ENCODE data around the gene CARNS1. TPM values are rescaled to one million over a fixed set of nuclear protein-coding genes. Genes with fewer than 3 reads are reported as not detected.
"Not testable (repeated sequence)": the region's sequence is repeated elsewhere in the genome, so short reads cannot be mapped to it uniquely, and the experiment has no call there.

CARNS1 gene
- total RNA-seq, 4 donors from 2014 or later, result 0.27 to 4.4 (median 0.43) TPM

DNA sequence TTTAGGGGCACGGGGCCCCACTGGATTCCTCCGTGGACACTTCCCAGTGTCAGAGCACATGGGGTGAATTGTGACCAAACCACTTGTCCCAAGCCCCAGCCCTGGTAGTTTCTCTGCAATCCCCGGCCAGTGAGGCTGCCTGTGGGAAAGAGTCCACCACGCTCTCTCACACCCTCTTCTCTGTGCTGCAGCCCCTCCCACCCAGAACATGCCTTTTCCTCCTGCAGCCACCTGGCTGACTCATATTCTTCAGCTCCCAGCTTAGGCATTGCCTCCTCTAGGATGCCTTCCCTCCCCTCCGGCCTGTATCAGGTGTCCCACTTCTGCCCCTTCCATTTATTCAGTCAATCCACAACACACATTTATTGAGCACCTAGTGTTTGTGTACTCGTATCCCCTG is 7.4 kb downstream of the CARNS1 start:
- peaks cover 18 to 22% (median 19%) of the 10 kb centered on the region in 4 donors for H3K4me1 ChIP-seq
- H3K27me3 ChIP-seq, result no peaks in the 10 kb centered on the region
- in situ Hi-C loops (cut with MboI; ENCODE audit: low pct_ligation_motif_present in 1 of 4, low pct_unique_long_range_greater_than_20kb in 1 of 4, low sequenced_read_pairs in 3 of 4), result no loop called here
- intact Hi-C loops (cut with DNase I; ENCODE audit: low total_unique reads), result no loop called here
- no peak overlapping the region for H3K27ac ChIP-seq
- 58 to 80% methylated on average over 1 to 6 of the region's 6 CpGs for WGBS, 2 donors (ENCODE audit: low coverage in 1 of 2)
- H3K9me3 ChIP-seq, result no peaks in the 10 kb centered on the region
- H3K36me3 ChIP-seq, result no peaks in the 10 kb centered on the region
- no peak for DNase-seq
- H3K4me3 ChIP-seq, result no peak overlapping the region
- no peak for TF ChIP-seq POLR2AphosphoS5 (IDR thresholded peaks at IDR 0.05)
- TF ChIP-seq, protein P1, sequence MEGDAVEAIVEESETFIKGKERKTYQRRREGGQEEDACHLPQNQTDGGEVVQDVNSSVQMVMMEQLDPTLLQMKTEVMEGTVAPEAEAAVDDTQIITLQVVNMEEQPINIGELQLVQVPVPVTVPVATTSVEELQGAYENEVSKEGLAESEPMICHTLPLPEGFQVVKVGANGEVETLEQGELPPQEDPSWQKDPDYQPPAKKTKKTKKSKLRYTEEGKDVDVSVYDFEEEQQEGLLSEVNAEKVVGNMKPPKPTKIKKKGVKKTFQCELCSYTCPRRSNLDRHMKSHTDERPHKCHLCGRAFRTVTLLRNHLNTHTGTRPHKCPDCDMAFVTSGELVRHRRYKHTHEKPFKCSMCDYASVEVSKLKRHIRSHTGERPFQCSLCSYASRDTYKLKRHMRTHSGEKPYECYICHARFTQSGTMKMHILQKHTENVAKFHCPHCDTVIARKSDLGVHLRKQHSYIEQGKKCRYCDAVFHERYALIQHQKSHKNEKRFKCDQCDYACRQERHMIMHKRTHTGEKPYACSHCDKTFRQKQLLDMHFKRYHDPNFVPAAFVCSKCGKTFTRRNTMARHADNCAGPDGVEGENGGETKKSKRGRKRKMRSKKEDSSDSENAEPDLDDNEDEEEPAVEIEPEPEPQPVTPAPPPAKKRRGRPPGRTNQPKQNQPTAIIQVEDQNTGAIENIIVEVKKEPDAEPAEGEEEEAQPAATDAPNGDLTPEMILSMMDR (IDR thresholded peaks at IDR 0.05), result no peak
- no peak for TF ChIP-seq EP300 (IDR thresholded peaks at IDR 0.05; ENCODE audit: low read depth)
- TF ChIP-seq POLR2A (IDR thresholded peaks at IDR 0.05), result no peak

GRCh38 chr11:67423466-67423865 is 8.0 kb downstream of the CARNS1 start:
- Histone ChIP-seq H3K36me3 (no peaks in the 10 kb centered on the region), H3K9me3 (no peaks in the 10 kb centered on the region), H3K4me1 (peaks cover 18 to 22% (median 19%) of the 10 kb centered on the region in 4 donors), H3K4me3 (no peak overlapping the region), H3K27me3 (no peaks in the 10 kb centered on the region), H3K27ac (no peak overlapping the region)
- WGBS, 2 donors (ENCODE audit: low coverage in 1 of 2), result 100% methylated on average over 13 of the region's 13 CpGs; no CpG with 5 or more reads in 1 of the 2 donors
- intact Hi-C loops (cut with DNase I; ENCODE audit: low total_unique reads) (no loop called here), in situ Hi-C loops (cut with MboI; ENCODE audit: low pct_ligation_motif_present in 1 of 4, low pct_unique_long_range_greater_than_20kb in 1 of 4, low sequenced_read_pairs in 3 of 4) (no loop called here)
- TF ChIP-seq EP300 (IDR thresholded peaks at IDR 0.05; ENCODE audit: low read depth) (no peak), POLR2AphosphoS5 (IDR thresholded peaks at IDR 0.05) (no peak), POLR2A (IDR thresholded peaks at IDR 0.05) (no peak)
- TF ChIP-seq, protein P1 (IDR thresholded peaks at IDR 0.05), result no peak
- DNase-seq, result no peak

DNA sequence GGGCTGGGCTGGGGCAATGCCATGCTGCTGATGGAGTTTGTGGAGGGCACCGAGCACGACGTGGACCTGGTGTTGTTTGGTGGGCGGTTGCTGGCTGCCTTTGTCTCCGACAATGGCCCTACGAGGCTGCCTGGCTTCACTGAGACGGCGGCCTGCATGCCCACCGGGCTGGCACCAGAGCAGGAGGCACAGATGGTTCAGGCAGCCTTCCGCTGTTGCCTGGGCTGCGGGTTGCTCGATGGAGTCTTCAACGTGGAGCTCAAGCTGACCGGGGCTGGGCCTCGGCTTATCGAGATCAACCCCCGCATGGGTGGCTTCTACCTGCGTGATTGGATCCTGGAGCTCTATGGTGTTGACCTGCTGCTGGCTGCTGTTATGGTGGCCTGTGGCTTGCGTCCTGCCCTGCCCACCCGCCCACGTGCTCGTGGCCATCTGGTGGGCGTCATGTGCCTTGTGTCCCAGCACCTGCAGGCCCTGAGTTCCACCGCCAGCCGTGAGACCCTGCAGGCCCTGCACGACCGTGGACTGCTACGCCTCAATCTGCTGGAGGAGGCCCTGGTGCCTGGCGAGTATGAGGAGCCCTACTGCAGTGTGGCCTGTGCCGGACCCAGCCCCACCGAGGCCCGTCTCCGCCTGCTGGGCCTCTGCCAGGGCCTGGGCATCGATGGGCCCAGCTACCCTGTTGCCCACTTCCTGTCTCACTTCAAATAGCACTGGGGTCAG is 8.6 kb downstream of the CARNS1 start:
- in situ Hi-C loops (cut with MboI; ENCODE audit: low pct_ligation_motif_present in 1 of 4, low pct_unique_long_range_greater_than_20kb in 1 of 4, low sequenced_read_pairs in 3 of 4), result no loop called here
- Histone ChIP-seq H3K27ac (no peak overlapping the region), H3K9me3 (no peaks in the 10 kb centered on the region), H3K27me3 (no peaks in the 10 kb centered on the region), H3K36me3 (no peaks in the 10 kb centered on the region), H3K4me1 (peaks cover 19 to 25% (median 23%) of the 10 kb centered on the region in 4 donors), H3K4me3 (no peak overlapping the region)
- DNase-seq, result no peak
- no peak for TF ChIP-seq POLR2AphosphoS5 (IDR thresholded peaks at IDR 0.05)
- TF ChIP-seq EP300 (IDR thresholded peaks at IDR 0.05; ENCODE audit: low read depth), result no peak
- TF ChIP-seq, protein P1 (IDR thresholded peaks at IDR 0.05), result no peak
- no peak for TF ChIP-seq POLR2A (IDR thresholded peaks at IDR 0.05)
- 91 to 100% methylated on average over 1 to 33 of the region's 34 CpGs for WGBS, 2 donors (ENCODE audit: low coverage in 1 of 2)
- intact Hi-C loops (cut with DNase I; ENCODE audit: low total_unique reads), result no loop called here

DNA sequence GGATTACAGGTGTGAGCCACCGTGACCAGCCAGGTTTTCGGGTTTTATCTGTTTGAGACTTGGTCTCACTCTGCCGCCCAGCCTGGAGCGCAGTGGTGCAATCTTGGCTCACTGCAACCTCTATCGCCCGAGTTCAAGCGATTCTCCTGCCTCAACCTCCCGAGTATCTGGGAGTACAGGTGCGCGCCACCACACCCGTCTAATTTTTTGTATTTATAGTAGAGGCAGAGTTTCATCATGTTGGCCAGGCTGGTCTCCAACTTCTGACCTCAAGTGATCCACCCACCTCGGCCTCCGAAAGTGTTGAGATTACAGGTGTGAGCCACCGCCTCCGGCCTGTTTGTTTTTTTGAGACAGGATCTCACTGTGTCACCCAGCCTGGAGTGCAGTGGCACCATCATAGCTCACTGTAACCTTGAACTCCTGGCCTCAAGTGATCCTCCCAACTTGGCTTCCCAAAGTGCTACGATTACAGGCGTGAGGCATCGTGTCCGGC is 11.9 kb downstream of the CARNS1 start:
- Histone ChIP-seq H3K36me3 (peaks cover 0 to 11% (median 4%) of the 10 kb centered on the region in 4 donors), H3K4me1 (peaks cover 11 to 19% (median 15%) of the 10 kb centered on the region in 4 donors), H3K27ac (peak overlapping the region; percentile 91 to 95 (median 94)), H3K4me3 (peak overlapping the region in 3 of 4 donors; percentile 87 to 95 (median 89))
- in situ Hi-C loops (cut with MboI; ENCODE audit: low pct_ligation_motif_present in 1 of 4, low pct_unique_long_range_greater_than_20kb in 1 of 4, low sequenced_read_pairs in 3 of 4); DNase-seq; H3K27me3 ChIP-seq; intact Hi-C loops (cut with DNase I; ENCODE audit: low total_unique reads); H3K9me3 ChIP-seq: not testable (repeated sequence)
- 60 to 71% methylated on average over 1 to 19 of the region's 19 CpGs for WGBS, 2 donors (ENCODE audit: low coverage in 1 of 2)
